ENCODE measurements around the gene OSBPL9. TPM values are rescaled to one million over a fixed set of nuclear protein-coding genes. Genes with fewer than 3 reads are reported as not detected.

The OSBPL9 gene
- total and polyA plus RNA-seq, 2 experiments from 2014 or later: 71.0 to 288 TPM

- H3K9me3 ChIP-seq (ENCODE audit: low read depth): no peaks in the 10 kb centered on the region
- H3K79me2 ChIP-seq: no peaks in the 10 kb centered on the region
- 58% methylated on average over 4 of the region's 4 CpGs for WGBS (ENCODE audit: low lambda C conversion rate, missing lambda C conversion rate)
- H2AFZ ChIP-seq: no peak overlapping the region
- peaks cover 16% of the 10 kb centered on the region for H3K4me1 ChIP-seq (ENCODE audit: insufficient read depth)
- H3K4me3 ChIP-seq: no peak overlapping the region
- DNase-seq (ENCODE audit: low spot score): peak; percentile 81
- H3K27ac ChIP-seq: peak overlapping the region; percentile 91
- H3K4me2 ChIP-seq: peak overlapping the region; percentile 34
- TF ChIP-seq EZH2phosphoT487 (IDR thresholded peaks at IDR 0.05; ENCODE audit: low read depth, severe bottlenecking, unreplicated experiment): no peak
- peak; percentile 31 for TF ChIP-seq CTCF (IDR thresholded peaks at IDR 0.05; ENCODE audit: poor library complexity)
- no peaks in the 10 kb centered on the region for H4K20me1 ChIP-seq (ENCODE audit: insufficient read depth, poor library complexity, severe bottlenecking)
- no peaks in the 10 kb centered on the region for H3K27me3 ChIP-seq
- no peaks in the 10 kb centered on the region for H3K36me3 ChIP-seq (replicated peaks; ENCODE audit: insufficient read depth, low read depth)
- H3K9me2 ChIP-seq (replicated peaks; ENCODE audit: insufficient read depth): no peaks in the 10 kb centered on the region
Observed at GRCh38 chr1:51569284-51570062, 47.4 kb upstream of the OSBPL9 start.

- Histone ChIP-seq H3K36me3 (replicated peaks; ENCODE audit: insufficient read depth, low read depth) (no peaks in the 10 kb centered on the region), H3K4me2 (peak overlapping the region; percentile 31), H3K27me3 (no peaks in the 10 kb centered on the region), H3K9me2 (replicated peaks; ENCODE audit: insufficient read depth) (no peaks in the 10 kb centered on the region), H3K9me3 (ENCODE audit: low read depth) (no peaks in the 10 kb centered on the region), H3K27ac (peak overlapping the region; percentile 85), H3K4me1 (ENCODE audit: insufficient read depth) (peaks cover 15% of the 10 kb centered on the region), H3K4me3 (no peak overlapping the region), H2AFZ (no peak overlapping the region), H3K79me2 (no peaks in the 10 kb centered on the region), H4K20me1 (ENCODE audit: insufficient read depth, poor library complexity, severe bottlenecking) (no peaks in the 10 kb centered on the region)
- 48% methylated on average over 4 of the region's 4 CpGs for WGBS (ENCODE audit: low lambda C conversion rate, missing lambda C conversion rate)
- TF ChIP-seq EZH2phosphoT487 (IDR thresholded peaks at IDR 0.05; ENCODE audit: low read depth, severe bottlenecking, unreplicated experiment) (no peak), EZH2 (IDR thresholded peaks at IDR 0.05; ENCODE audit: borderline replicate concordance) (no peak), CTCF (IDR thresholded peaks at IDR 0.05; ENCODE audit: poor library complexity) (no peak)
- DNase-seq (ENCODE audit: low spot score): no peak
Observed at GRCh38 chr1:51570063-51570710, 46.7 kb upstream of the OSBPL9 start.

GRCh38 chr1:51572365-51572764 is 44.5 kb upstream of the OSBPL9 start:
- Histone ChIP-seq H3K4me2 (no peak overlapping the region), H3K27me3 (no peaks in the 10 kb centered on the region), H3K4me1 (ENCODE audit: insufficient read depth) (peaks cover 15% of the 10 kb centered on the region), H3K36me3 (replicated peaks; ENCODE audit: insufficient read depth, low read depth) (no peaks in the 10 kb centered on the region), H2AFZ (no peak overlapping the region), H3K79me2 (no peaks in the 10 kb centered on the region), H3K9me2 (replicated peaks; ENCODE audit: insufficient read depth) (no peaks in the 10 kb centered on the region), H3K27ac (no peak overlapping the region), H3K9me3 (ENCODE audit: low read depth) (no peaks in the 10 kb centered on the region), H3K4me3 (no peak overlapping the region), H4K20me1 (ENCODE audit: insufficient read depth, poor library complexity, severe bottlenecking) (no peaks in the 10 kb centered on the region)
- no peak for TF ChIP-seq CTCF (IDR thresholded peaks at IDR 0.05; ENCODE audit: poor library complexity)
- TF ChIP-seq EZH2phosphoT487 (IDR thresholded peaks at IDR 0.05; ENCODE audit: low read depth, severe bottlenecking, unreplicated experiment): no peak
- DNase-seq (ENCODE audit: low spot score): no peak
- WGBS (ENCODE audit: low lambda C conversion rate, missing lambda C conversion rate): 89% methylated on average over 4 of the region's 4 CpGs
